PC-3 (cell line): ENCODE data around the gene SLC35D2. TPM values are rescaled to one million over a fixed set of nuclear protein-coding genes. Genes with fewer than 3 reads are reported as not detected.
A peak's percentile ranks its signal among the peaks of the same experiment; 100 is the strongest.

Experiments
- ATAC-seq: fragments of 200-7000 bp; cut with Tn5 transposase; 2 replicates; pipeline ENCODE4 v1.9.1; 2020; ENCODE audit warnings: mild to moderate bottlenecking, moderate library complexity
- BruUV-seq: library from RNA; stranded (reverse); fragments of 400-500 nt; replicated peaks from 2 replicates; lab custom pipeline; 2021; lab: Mats Ljungman, UMichigan
- CTCF ChIA-PET: fragments of 300-600 bp; sonication (Branson Sonifier 250); formaldehyde crosslinking; loops from one replicate; lab custom pipeline; 2022; ENCODE audit warnings: antibody characterized with exemption; lab: Charles Lee
- POLR2A ChIA-PET: fragments of 300-600 bp; sonication (Branson Sonifier 250); formaldehyde crosslinking; loops from one replicate; lab custom pipeline; 2022; ENCODE audit warnings: antibody characterized with exemption; ENCODE audit not compliant: unreplicated experiment; lab: Charles Lee
- DNase-seq: peaks from one replicate; pipeline ENCODE4 v3.0.0-alpha.2; 2015
- H2AFZ ChIP-seq: fragments of 300-600 bp; sonication (generic); 2 replicates; pipeline ENCODE4 v1.6.0; 2016; ENCODE audit warnings: antibody characterized with exemption, low read length
- H3F3A ChIP-seq: fragments of 300-600 bp; sonication (generic); one replicate; pipeline ENCODE4 v1.6.0; 2017; ENCODE audit warnings: antibody characterized with exemption, low read length, control low read depth, mild to moderate bottlenecking; ENCODE audit not compliant: unreplicated experiment
- H3K27ac ChIP-seq: fragments of 300-600 bp; sonication (generic); 2 replicates; pipeline ENCODE4 v1.5.1; 2016; ENCODE audit warnings: mild to moderate bottlenecking, low read length
- H3K27me3 ChIP-seq: fragments of 300-600 bp; sonication (generic); 2 replicates; pipeline ENCODE4 v1.6.1; 2016; ENCODE audit warnings: low read length, mixed read lengths
- H3K36me3 ChIP-seq: fragments of 300-600 bp; sonication (generic); 2 replicates; pipeline ENCODE4 v1.6.1; 2016; ENCODE audit warnings: low read depth, mixed run types, low read length, mixed read lengths
- H3K4me1 ChIP-seq: fragments of 300-600 bp; sonication (generic); 2 replicates; pipeline ENCODE4 v1.5.1; 2016; ENCODE audit warnings: low read length; ENCODE audit not compliant: insufficient read depth
- H3K4me2 ChIP-seq: fragments of 300-600 bp; sonication (generic); 2 replicates; pipeline ENCODE4 v1.6.0; 2016; ENCODE audit warnings: low read length
- H3K4me3 ChIP-seq: fragments of 300-600 bp; sonication (generic); 2 replicates; pipeline ENCODE4 v1.5.1; 2016; ENCODE audit warnings: mild to moderate bottlenecking, low read length, mixed read lengths
- H3K79me2 ChIP-seq: fragments of 300-600 bp; sonication (generic); 2 replicates; pipeline ENCODE4 v1.6.1; 2017; ENCODE audit warnings: low read length, mixed read lengths
- H3K9ac ChIP-seq: fragments of 300-600 bp; sonication (generic); 2 replicates; pipeline ENCODE4 v1.6.0; 2016; ENCODE audit warnings: mild to moderate bottlenecking, low read length
- H3K9me2 ChIP-seq: fragments of 300-600 bp; sonication (generic); replicated peaks from 2 replicates; pipeline ENCODE4 v1.6.1; 2016; ENCODE audit warnings: mixed run types, low read length, mixed read lengths
- H3K9me3 ChIP-seq: fragments of 300-600 bp; sonication (generic); 2 replicates; pipeline ENCODE4 v1.6.1; 2016; ENCODE audit warnings: low read length, mixed read lengths
- H4K20me1 ChIP-seq: fragments of 300-600 bp; sonication (generic); 2 replicates; pipeline ENCODE4 v1.6.1; 2016; ENCODE audit warnings: low read length, mixed read lengths
- CTCF ChIP-seq: fragments of 300-600 bp; sonication (generic); conservative IDR thresholded peaks from 2 replicates; pipeline ENCODE4 v1.5.1; 2017; ENCODE audit warnings: antibody characterized with exemption, low read depth, mild to moderate bottlenecking, low read length
- EZH2 ChIP-seq: fragments of 300-600 bp; sonication (generic); IDR thresholded peaks from one replicate; pipeline ENCODE4 v1.6.1; 2017; ENCODE audit warnings: antibody characterized with exemption, mild to moderate bottlenecking, low read length; ENCODE audit not compliant: unreplicated experiment
- EZH2phosphoT487 ChIP-seq: fragments of 300-600 bp; sonication (generic); IDR thresholded peaks from 2 replicates; pipeline ENCODE4 v1.6.1; 2018; ENCODE audit warnings: mild to moderate bottlenecking, antibody characterized with exemption, low read length, borderline replicate concordance
- intact Hi-C: fragments of 100-400 bp; cut with micrococcal nuclease; formaldehyde crosslinking; loops from 2 replicates; pipeline ENCODE4 v1.9.0; 2023
- total RNA-seq: library from RNA; depleted of rRNA; stranded (reverse); fragments of >200 nt; gene quantifications from 2 replicates; pipeline ENCODE4 v1.2.3, GENCODE V29; 2014

Gene SLC35D2
- total RNA-seq, 1 experiment from 2014 or later, result 21.5 TPM

GRCh38 chr9:96289392-96289791 is 94.1 kb downstream of the SLC35D2 start:
- no TSS peak for BruUV-seq
- H3F3A ChIP-seq, result no peaks in the 10 kb centered on the region
- CTCF ChIA-PET, result no interaction called here
- H3K36me3 ChIP-seq, result no peaks in the 10 kb centered on the region
- no peaks in the 10 kb centered on the region for H3K27me3 ChIP-seq
- H2AFZ ChIP-seq, result no peak overlapping the region
- no peak overlapping the region for H3K4me3 ChIP-seq
- H3K4me2 ChIP-seq, result no peak overlapping the region
- DNase-seq (no peak), ATAC-seq (no peak)
- no peaks in the 10 kb centered on the region for H3K9me3 ChIP-seq
- H3K9ac ChIP-seq, result no peak overlapping the region
- H3K79me2 ChIP-seq, result no peaks in the 10 kb centered on the region
- POLR2A ChIA-PET, result no interaction called here
- no peak for TF ChIP-seq EZH2phosphoT487
- TF ChIP-seq EZH2, result no peak
- no peaks in the 10 kb centered on the region for H4K20me1 ChIP-seq
- intact Hi-C loops, result no loop called here
- peaks cover 10% of the 10 kb centered on the region; the same call in 1 of the 2 replicates for H3K4me1 ChIP-seq
- H3K27ac ChIP-seq, result no peak overlapping the region
- H3K9me2 ChIP-seq, result no peaks in the 10 kb centered on the region

GRCh38 chr9:96281641-96282040 is 101.9 kb downstream of the SLC35D2 start:
- no peak for ATAC-seq
- ChIA-PET POLR2A (no interaction called here), CTCF (no interaction called here)
- Histone ChIP-seq H3K4me1 (no peaks in the 10 kb centered on the region), H3K4me3 (no peak overlapping the region), H3K27me3 (no peaks in the 10 kb centered on the region), H3F3A (no peaks in the 10 kb centered on the region), H3K4me2 (no peak overlapping the region), H3K9me2 (no peaks in the 10 kb centered on the region), H3K27ac (no peak overlapping the region), H4K20me1 (no peaks in the 10 kb centered on the region), H2AFZ (no peak overlapping the region), H3K36me3 (no peaks in the 10 kb centered on the region), H3K9me3 (no peaks in the 10 kb centered on the region), H3K9ac (no peak overlapping the region), H3K79me2 (no peaks in the 10 kb centered on the region)
- no peak for DNase-seq
- TF ChIP-seq EZH2phosphoT487 (no peak), CTCF (no peak), EZH2 (no peak)
- intact Hi-C loops, result no loop called here
- no TSS peak for BruUV-seq

GRCh38 chr9:96279932-96280331 is 103.6 kb downstream of the SLC35D2 start:
- no peak overlapping the region for H3K4me2 ChIP-seq
- ChIA-PET POLR2A (no interaction called here), CTCF (no interaction called here)
- DNase-seq, result peak; percentile 55
- H3K9me3 ChIP-seq, result no peaks in the 10 kb centered on the region
- no peak overlapping the region for H3K27ac ChIP-seq
- no TSS peak for BruUV-seq
- H3K79me2 ChIP-seq, result no peaks in the 10 kb centered on the region
- no peaks in the 10 kb centered on the region for H3F3A ChIP-seq
- TF ChIP-seq CTCF, result no peak
- no peak for TF ChIP-seq EZH2phosphoT487
- TF ChIP-seq EZH2, result no peak
- no peaks in the 10 kb centered on the region for H3K27me3 ChIP-seq
- no peaks in the 10 kb centered on the region for H3K9me2 ChIP-seq
- no peaks in the 10 kb centered on the region for H3K4me1 ChIP-seq
- no peak overlapping the region for H3K9ac ChIP-seq
- ATAC-seq, result no peak
- no peak overlapping the region for H2AFZ ChIP-seq
- H4K20me1 ChIP-seq, result no peaks in the 10 kb centered on the region
- intact Hi-C loops, result no loop called here
- no peaks in the 10 kb centered on the region for H3K36me3 ChIP-seq
- H3K4me3 ChIP-seq, result no peak overlapping the region
